Measurements from ENCODE around the gene ANO9.

ANO9 gene, protein sequence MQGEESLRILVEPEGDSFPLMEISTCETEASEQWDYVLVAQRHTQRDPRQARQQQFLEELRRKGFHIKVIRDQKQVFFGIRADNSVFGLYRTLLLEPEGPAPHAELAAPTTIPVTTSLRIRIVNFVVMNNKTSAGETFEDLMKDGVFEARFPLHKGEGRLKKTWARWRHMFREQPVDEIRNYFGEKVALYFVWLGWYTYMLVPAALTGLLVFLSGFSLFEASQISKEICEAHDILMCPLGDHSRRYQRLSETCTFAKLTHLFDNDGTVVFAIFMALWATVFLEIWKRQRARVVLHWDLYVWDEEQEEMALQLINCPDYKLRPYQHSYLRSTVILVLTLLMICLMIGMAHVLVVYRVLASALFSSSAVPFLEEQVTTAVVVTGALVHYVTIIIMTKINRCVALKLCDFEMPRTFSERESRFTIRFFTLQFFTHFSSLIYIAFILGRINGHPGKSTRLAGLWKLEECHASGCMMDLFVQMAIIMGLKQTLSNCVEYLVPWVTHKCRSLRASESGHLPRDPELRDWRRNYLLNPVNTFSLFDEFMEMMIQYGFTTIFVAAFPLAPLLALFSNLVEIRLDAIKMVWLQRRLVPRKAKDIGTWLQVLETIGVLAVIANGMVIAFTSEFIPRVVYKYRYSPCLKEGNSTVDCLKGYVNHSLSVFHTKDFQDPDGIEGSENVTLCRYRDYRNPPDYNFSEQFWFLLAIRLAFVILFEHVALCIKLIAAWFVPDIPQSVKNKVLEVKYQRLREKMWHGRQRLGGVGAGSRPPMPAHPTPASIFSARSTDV

DNA sequence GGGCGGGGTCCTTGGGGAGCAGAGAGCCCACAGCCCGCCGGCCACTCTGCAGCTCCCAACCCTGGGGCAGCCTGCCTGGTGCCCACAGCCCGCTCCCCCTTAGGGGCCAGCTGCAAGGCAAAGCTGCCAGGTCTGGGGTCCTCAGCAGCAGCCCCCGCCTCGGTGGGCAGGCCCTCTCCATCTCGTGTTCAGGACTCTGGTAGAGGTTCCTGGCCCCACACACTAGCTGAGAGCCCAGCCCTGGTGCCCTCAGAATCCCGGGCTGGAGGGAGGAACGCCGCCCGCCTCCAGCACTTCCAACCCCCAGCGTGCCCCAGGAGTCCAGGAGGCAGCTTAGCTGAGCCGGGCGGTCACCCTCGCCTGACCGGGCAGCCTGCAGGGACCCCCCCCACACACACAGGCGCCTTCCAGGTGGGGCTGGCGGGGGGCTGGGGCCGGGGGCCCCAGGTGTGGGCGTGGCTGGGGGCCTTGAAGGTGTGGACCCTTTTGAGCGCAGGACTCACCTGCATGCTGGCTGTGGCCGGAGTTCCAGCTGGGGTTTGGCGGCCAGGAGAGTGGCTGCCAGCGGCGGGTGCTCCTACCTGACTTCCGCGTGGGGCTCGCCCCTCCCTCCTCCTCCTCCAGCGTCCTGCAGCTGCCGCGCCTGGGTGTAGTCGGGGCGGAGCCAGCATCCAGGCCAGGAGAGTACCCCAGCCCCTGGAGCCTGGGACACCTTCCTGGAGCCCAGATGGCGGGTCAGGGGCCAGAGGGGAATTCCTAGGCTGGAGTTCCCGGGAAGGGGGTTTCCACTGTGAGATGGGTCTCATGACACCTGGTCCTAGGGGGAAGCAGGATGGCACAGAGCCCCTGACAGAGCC is at the start of gene ANO9:
Gene ANO9, minus strand, starts transcription at position 594 of the 857 bp plus-strand sequence. Its CDS starts 85 bp downstream, at position 509.
- DNase-seq (ENCODE audit: low read depth in 1 of 2, low spot score in 1 of 2) = peak in 1 of 2 donors; percentile 48

DNA sequence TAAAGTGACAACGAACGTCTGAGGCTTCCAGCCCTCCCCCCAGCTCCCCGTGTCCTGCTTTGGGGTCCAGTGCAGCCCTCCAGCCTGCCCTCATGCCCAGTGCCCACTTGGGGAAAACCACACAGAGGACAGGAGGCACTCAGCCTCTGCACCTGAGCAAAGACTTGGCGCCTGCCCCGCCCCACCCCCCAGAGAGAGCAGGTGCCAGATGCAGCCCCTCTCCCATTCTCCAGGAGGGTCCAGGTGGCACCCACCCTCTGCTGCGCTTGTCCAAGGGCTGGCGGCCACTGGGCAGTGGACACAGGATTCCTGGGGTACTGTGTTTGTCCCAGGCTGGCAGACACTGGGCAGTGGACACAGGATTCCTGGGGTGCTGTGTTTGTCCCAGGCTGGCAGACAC is 49.5 kb upstream of the ANO9 start:
- DNase-seq (ENCODE audit: low read depth in 1 of 2, low spot score in 1 of 2) = no peak

DNA sequence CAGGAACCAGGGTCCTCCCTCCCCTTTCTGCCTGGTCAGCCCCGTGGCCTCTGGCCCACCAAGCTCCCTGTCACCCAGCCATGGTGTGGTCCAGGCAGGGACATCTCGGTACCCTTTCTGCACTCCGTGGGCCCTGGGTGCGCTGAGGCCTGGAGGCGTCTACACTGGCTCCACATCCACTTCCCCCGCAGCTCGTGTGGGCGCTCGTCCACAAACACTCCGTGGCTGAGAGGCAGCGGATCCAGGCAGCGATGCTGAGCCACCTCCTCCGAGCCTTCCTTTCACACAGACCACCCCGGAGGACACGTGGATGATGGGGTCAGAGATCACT is 49.1 kb upstream of the ANO9 start:
- no peak for DNase-seq (ENCODE audit: low read depth in 1 of 2, low spot score in 1 of 2)

DNA sequence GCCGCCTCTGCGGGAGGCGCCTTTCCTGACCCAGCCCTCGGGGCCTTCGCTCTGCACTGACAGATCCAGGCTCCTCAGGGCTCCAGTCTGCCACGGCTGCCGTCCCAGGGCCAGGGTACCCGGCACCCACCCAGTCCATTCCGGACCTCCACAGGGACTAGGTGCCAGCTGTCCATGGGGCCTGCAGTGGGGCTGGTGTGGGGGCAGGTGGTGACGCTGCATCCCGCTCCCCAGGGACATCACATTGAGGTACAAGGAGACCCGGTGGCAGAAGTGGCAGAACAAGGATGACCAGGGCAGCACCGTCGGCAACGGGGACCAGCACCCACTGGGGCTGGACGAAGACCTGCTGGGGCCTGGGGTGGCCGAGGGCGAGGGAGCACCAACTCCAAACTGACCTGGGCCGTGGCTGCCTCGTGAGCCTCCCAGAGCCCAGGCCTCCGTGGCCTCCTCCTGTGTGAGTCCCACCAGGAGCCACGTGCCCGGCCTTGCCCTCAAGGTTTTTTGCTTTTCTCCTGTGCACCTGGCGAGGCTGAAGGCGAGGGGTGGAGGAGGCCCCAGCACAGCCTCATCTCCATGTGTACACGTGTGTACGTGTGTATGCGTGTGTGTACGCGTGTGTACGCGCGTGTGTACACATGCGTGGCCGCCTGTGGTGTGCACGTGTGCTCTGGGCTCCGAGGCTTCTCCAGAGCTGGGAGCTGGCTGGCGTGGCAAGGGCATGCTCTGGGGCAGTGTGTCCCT is 48.5 kb upstream of the ANO9 start:
- no peak for DNase-seq (ENCODE audit: low read depth in 1 of 2, low spot score in 1 of 2)

DNA sequence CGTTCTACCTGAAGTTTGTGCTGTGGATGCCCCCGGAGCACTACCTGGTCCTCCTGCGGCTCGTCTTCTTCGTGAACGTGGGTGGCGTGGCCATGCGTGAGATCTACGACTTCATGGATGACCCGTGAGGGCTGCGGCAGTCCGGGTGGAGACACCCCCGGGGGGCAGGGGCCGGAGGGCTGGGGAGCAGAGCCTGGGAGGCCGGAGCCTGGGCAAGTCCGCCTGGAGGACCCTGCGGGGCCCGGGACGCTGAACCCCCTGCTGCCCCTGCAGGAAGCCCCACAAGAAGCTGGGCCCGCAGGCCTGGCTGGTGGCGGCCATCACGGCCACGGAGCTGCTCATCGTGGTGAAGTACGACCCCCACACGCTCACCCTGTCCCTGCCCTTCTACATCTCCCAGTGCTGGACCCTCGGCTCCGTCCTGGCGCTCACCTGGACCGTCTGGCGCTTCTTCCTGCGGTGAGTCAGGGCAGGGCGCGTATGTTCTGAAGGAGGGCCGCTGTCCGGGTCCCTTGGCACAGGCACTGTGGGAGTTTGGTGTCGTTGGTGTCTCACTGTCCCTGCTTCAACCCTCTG is 47.9 kb upstream of the ANO9 start:
- no peak for DNase-seq (ENCODE audit: low read depth in 1 of 2, low spot score in 1 of 2)

DNA sequence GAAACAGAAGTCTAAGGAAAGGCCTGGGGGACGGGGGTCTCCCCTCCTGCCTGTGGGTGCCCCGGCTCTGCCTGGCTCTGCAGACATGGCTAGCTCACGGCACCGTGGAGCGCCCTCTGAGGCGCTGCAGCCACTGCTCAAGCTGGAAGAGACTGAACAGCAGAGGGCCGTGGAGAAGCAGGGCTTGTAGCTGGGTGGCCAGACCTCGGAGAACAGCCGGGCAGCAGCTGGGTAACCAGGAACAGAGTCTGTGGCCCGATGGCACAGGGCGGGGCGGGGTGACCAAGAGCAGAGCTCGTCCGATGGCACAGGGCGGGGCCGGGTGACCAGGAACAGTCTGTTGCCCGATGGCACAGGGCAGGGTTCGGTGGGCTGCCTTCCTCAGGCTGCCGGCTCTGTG is 47.2 kb upstream of the ANO9 start:
- DNase-seq (ENCODE audit: low read depth in 1 of 2, low spot score in 1 of 2) = no peak

DNA sequence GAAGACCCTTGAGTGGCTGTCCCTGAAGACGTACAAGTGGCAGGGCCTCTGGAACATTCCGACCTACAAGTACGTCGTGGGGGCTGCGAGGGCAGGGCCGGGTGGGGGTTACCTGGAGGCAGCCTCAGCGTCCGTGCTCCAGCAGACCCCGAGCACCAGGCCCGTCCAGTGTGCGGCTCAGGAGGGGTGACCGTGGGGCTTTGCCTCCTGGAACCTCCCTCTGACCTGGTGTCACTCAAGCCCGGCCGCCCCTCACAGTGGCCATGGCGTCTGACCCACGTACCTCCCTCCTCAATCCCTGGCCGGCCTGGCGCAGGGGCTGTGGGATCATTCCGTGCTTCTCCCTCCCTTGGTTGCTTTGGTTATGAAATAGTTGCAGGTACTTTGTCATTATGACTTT is 46.8 kb upstream of the ANO9 start:
- DNase-seq (ENCODE audit: low read depth in 1 of 2, low spot score in 1 of 2) = no peak

DNA sequence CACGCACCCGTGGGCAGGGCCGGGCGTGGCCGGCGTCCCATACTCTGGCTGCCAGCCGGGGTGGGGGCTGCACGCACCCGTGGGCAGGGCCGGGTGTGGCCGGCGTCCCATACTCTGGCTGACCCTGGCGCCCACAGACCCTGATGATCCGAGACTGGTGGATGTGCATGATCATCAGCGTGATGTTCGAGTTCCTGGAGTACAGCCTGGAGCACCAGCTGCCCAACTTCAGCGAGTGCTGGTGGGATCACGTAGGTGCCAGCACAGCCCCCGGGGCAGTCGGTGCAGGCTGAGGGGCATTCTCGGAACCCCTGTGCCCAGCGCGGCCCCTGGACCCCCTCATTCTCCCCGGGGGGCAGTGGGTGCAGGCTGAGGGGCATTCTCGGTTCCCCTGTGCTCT is 46.3 kb upstream of the ANO9 start:
- DNase-seq (ENCODE audit: low read depth in 1 of 2, low spot score in 1 of 2) = no peak

DNA sequence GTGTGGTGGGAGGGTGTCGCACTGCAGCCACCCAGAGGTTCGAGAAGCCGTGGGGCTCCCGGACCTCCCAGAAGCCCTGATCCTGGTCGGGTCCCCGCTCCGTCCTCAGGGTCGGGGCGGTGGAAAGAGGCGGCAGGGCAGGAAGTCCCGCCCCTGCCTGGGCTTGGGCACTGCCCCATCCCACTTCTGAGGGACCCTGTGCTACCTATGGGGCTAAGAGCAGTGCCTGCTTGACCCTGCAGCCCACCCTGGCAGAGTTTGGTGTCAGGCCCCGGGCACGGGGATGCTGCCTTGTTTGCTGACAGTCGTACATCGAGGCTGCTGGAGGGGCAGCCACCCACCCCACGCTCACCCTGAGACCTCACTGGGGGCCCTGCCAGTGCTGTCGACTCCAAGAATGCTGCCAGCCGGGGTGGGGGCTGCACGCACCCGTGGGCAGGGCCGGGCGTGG is 45.8 kb upstream of the ANO9 start:
- no peak for DNase-seq (ENCODE audit: low read depth in 1 of 2, low spot score in 1 of 2)

DNA sequence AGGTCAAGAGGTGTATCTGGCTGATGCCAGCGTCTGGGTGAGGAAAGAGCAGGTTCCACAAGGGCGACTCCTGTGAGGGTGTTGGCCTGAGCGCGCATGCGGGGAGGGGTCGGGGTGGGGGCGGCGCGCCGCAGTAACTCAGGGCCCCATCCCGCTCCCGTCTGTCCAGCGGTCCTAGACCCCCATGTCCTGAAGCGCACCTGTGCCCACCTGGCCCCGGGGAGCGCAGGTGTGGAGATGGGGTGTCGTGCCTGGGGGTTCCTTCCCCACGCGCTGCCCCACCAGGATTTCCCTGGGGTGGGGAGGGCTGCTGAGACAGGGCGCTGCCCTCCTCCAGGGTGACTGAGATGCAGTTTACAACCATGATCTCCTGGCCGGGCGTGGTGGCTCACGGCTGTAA is 44.4 kb upstream of the ANO9 start:
- DNase-seq (ENCODE audit: low read depth in 1 of 2, low spot score in 1 of 2) = no peak

DNA sequence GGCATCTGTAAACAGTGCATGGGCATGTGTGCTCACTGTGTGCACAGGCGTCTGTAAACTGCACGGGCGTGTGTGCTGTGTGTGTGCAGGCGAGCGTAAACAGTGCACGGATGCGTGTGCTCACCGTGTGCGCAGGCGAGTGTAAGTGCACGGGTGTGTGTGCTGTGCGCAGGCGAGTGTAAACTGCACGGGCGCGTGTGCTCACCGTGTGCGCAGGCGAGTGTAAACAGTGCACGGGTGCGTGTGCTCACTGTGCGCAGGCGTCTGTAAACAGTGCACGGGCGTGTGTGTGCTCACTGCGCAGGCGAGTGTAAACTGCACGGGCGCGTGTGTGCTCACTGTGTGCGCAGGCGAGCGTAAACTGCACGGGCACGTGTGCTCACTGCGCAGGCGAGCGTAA is 42.8 kb upstream of the ANO9 start:
- DNase-seq (ENCODE audit: low read depth in 1 of 2, low spot score in 1 of 2) = no peak

DNA sequence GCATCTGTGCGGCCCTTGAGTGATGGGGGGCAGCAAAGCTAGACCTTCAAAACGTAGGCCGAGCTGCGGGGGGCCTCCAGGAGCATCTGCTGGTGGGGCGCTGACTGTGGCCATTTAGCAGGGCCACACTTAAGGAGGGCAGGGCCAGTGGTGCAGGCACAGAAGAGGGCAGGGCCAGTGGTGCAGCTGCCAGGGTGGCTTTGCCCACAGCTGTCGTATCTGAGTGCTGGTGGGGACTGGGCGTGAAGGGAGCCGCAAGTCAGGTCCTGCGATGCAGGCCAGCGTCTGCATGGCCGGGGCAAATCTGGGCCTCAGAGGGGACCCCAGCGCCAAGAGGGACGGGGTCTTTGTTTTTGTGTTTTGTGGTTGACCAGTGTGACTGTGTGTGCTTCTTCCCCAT is 37.5 kb upstream of the ANO9 start:
- no peak for DNase-seq (ENCODE audit: low read depth in 1 of 2, low spot score in 1 of 2)

DNA sequence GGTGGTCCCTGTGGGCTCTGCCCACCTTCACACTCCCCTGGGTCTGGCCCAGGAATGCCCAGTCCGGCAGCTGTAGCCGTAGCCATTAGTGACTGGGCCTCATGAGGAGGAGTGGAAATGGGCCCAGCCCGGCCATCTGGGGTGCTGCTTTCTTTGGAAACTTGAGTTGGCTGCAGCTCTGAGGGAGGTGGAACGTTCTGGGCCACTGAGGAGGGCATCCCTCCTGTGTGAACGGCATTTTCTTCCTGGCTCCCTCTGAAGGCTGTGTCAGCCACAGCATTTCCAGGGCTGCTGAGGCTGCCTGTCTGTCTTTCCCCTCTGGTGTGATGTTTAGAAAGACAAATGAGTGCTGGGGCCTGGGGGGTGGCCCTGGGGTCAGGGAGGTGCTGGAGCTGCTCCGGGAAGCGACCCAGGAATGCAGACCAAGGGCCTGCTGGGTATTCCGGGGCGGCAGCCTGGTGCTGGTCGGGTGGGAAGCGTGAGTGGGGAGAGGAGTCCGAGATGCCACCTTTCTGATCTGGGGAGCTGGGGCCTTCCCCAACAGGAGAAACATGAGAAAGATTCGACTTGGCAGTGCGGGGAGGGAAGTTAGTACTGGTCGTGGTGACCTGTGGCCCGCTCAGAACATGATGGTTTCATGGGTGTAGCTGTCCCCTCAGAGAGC is 35.4 kb upstream of the ANO9 start:
- DNase-seq (ENCODE audit: low read depth in 1 of 2, low spot score in 1 of 2) = no peak

DNA sequence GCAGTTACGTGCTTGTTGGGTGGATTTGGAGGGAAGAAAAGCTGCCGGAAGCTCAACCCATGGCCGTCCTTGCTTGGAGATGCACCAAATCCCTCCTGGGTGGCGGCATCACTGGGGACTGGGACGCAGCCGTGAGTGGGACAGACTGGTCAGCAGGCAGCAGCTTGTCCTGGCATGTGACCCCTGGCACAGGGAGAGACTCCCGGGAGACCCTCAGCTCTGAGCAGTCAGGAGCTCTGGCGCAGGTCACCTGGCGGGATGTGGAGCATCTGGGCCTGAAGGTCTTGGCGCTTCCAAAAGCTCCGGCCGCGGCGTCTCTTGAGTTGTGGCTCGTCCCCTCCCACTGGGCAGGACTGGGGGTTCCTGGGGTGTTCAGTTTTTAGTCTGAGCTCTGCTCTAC is 34.6 kb upstream of the ANO9 start:
- no peak for DNase-seq (ENCODE audit: low read depth in 1 of 2, low spot score in 1 of 2)

DNA sequence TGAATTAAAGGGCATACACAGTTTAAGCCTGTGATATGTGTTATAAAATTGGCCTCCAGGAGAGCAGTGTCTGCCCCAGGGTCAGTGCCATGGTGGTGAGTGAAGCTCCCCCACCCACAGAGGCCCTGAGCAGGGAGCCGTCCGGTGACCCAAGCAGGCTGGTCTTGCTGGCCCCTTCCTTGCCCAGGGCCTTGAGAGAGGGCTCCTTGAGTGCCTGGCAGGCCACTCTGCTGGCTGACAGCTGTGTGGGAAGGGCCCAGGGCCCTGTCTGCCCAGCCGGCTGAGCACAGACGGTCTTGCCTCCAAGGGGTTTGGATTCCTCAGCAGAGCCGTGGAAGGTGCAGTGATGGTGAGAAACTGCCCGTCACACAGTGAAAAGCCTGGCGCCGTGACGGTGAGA is 34.1 kb upstream of the ANO9 start:
- no peak for DNase-seq (ENCODE audit: low read depth in 1 of 2, low spot score in 1 of 2)

DNA sequence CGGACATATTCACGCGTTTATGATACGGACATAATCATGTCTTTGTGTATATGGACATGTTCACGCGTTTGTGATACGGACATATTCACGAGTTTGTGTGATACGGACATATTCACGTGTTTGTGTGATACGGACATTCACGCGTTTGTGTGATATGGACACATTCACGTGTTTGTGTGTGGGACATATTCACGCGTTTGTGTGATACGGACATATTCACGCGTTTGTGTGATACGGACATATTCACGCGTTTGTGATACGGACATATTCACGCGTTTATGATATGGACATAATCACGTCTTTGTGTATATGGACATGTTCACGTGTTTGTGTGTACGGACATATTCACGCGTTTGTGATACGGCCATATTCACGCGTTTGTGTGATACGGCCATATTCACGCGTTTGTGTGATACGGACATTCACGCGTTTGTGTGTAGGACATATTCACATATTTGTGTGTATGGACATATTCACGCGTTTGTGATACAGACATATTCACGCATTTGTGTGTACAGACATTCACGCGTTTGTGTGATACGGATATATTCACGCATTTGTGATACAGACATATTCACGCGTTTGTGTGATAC is 33.2 kb upstream of the ANO9 start:
- DNase-seq (ENCODE audit: low read depth in 1 of 2, low spot score in 1 of 2) = no peak

DNA sequence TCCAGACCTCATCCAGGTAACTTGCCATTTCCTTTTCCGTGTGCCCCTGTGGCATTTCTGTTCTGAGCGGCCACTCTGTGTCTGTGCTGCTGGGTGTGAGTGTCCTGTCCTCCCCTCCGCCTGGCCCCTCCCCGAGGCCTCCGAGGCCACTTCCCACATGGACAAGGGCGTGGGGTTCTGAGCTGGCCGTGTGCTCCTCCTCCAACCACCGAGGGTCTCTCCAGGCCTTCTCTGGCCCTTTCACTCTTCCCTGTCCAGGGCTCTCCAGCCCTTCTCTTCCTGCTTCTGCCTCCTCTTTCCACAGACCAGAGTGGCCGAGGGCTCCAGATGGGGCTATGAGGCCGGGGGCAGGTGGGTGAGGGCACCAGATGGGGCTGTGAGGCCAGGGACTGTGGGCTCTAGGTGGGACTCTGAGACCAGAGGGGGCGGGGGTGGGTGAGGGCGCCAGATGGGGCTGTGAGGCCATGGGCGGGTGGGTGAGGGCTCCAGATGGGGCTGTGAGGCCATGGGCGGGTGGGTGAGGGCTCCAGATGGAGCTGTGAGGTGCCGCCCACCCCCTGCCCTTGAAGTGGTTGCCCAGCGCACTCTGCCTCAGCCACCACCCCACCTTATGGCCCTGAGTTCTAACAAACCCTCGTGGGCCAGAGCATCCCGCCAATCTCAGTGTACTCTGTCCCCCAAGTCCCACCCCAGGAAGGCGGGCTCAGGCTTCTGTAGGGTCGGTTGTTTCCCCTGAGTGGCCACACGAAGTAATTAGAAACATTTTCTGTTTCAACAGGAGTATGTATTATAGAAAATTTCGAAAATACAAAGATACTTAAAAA is 32.4 kb upstream of the ANO9 start:
- no peak for DNase-seq (ENCODE audit: low read depth in 1 of 2, low spot score in 1 of 2)

DNA sequence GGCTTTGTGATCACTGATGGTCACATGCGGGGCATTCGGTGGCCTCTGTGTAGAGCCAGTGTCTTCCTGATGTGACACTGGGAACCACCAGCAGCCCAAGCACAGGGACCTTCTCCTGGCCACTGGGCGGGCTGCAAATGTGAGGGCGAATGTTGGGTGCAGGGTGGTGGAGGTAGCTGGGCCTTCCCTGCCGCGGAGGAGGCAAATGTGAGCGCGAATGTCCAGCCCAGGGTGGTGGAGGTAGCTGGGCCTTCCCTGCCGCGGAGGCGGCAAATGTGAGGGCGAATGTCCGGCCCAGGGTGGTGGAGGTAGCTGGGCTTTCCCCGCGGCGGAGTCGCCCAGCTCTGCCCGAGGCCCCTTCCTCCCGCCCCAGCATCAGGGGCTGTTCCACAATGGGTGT is 31.6 kb upstream of the ANO9 start:
- DNase-seq (ENCODE audit: low read depth in 1 of 2, low spot score in 1 of 2) = no peak

DNA sequence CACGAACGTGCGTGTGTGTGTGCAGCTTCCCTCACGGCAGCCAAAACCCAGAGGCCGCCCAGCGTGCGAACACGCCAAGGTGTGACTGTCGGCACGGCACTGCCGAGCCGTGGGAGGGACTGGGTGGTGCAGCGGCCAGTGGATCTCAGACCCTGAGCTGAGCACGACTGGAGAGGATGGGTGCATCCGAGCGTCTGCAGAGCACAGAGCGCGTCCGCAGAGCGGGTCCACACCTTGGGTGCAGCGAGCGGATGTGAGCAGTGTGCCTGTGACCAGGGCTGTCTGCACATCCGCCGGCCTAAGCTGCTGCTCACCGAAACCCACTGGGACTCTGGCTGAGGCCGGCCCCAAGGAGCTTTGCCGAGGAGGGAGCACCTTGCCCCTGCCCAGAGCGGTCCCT is 31.0 kb upstream of the ANO9 start:
- DNase-seq (ENCODE audit: low read depth in 1 of 2, low spot score in 1 of 2) = no peak

All from activated T-helper 1 cell treated with anti-CD3 and anti-CD28 coated beads, Interleukin-2, amount 50 U/mL, for 16 hours (primary cell).